ENCODE results near the gene SERPINB10.
"Not testable (repeated sequence)": the region's sequence is repeated elsewhere in the genome, so short reads cannot be mapped to it uniquely, and the experiment has no call there.

Gene SERPINB10

DNA sequence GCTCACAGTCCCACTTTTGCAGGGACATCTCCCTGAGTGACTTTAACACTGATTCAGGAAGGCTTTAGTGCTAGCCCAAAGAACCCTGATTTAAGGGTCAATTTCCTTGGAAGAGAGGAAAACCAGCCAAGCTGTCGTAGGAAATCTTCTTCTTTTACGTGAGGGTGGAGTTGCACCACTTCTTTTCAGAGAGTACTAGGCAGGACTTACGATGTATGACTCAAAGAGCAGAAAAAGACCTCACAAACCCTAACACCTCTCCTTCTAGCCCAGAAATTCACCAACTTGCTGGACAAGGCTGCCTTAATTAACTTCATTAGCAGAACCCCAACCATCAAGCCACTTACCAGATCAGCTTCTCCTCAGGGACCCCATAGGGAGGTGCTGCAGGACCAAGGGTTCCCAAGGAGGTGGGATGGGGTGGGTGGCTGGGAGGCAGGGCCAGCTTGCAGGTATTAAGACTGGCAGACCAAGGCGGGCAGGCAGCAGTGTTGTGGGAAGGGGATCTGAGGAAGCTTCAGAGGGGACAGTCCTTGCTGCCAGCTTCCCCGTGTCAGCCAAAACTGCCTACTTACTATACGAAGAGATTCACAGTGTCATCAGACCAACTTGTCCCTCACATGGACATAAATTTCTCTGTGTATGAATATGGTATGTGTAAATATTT is 13.5 kb upstream of the SERPINB10 start:
- no peak for DNase-seq

GRCh38 chr18:63895190-63895589 is 12.6 kb upstream of the SERPINB10 start:
- no peak for DNase-seq

DNA sequence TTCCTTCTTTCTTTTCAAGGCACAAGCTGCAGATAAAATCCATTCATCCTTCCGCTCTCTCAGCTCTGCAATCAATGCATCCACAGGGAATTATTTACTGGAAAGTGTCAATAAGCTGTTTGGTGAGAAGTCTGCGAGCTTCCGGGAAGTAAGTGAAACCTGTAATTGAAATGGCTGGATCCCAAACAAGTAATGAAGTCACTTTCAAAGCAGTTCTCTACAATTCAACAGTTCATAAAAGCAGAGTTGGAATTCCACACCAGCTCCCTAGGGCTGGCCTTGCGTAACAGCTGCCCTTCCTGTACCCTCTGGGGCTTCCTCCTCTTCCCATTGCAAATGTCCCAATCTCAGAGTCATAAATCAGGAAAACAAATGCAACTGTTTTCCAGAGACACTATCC is 10.7 kb upstream of the SERPINB10 start:
- DNase-seq, result no peak

DNA sequence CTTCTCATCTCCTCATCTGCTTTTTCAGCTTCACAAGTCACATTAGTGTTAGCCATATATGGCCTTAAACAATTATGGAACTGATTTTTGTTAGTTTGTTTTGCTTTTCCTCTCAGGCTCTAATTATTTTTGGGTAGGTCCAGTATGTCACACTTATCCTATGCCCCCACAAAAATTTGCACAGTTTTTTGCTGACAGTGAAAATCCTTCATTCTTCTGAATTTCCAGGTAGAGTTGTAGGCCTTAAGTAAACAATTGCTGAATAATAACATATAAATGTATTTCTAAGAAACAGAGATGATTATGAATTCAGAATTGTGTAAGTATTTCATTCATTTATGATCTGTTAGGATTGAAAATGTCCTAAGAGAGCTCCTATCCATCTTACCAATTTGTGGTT is 8.6 kb upstream of the SERPINB10 start:
- no peak for DNase-seq

DNA sequence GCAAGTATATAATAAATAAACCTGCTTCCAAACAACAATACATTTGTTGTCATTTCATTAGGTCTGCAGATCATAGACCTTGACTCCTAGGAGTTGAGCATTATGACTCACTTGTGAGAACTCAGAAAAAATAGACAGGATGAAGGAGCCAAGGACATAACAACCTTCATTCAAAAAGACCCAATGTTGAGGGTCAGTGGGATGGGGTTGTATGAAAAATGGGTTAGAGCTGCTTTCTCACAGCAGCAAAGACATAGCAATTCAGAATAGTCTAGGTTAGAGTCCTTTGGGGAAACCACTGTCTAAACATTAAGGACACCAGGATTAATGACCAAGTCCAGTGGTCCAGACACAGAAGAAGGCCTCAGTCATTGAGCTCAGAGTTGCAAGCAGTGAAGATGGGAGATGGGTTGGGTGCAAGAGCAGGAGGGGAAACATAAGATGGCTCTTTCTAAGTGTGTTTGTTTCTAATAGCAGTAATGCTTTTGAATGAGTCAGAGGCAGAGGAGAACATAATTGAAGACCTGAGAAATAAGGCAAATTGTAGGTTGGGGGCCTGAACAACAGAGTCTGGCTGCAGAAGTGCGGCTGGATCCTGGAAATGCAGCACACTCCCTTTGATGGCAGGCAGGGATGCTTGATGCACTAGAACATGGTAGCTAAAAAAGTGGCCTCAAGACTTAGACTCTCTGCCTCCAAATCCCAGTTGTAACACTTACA is 3.7 kb upstream of the SERPINB10 start:
- no peak for DNase-seq

- DNase-seq, result no peak
These were observed 3.1 kb upstream of the SERPINB10 start for GRCh38 chr18:63904694-63905093.

GRCh38 chr18:63905361-63905760 is 2.4 kb upstream of the SERPINB10 start:
- no peak for DNase-seq

DNA sequence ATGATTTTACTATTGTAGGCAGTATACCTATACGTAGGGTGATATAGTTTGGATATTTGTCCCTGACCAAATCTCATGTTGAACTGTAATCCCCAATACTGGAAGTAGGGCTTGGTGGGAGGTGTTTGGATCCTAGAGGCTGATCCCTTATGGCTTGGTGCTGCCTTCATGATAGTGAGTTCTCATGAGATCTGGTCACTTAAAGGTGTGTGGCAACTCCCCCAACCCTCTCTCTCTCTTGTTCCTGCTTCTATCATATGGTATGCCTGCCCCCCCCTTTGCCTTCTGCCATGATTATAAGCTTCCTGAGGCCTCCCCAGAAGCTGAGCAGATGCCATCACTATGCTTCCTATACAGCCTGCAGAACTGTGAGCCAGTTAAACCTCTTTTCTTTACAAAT is 1.7 kb upstream of the SERPINB10 start:
- DNase-seq, result no peak

GRCh38 chr18:63908858-63909257 is 1.1 kb downstream of the SERPINB10 start:
- no peak for DNase-seq

DNA sequence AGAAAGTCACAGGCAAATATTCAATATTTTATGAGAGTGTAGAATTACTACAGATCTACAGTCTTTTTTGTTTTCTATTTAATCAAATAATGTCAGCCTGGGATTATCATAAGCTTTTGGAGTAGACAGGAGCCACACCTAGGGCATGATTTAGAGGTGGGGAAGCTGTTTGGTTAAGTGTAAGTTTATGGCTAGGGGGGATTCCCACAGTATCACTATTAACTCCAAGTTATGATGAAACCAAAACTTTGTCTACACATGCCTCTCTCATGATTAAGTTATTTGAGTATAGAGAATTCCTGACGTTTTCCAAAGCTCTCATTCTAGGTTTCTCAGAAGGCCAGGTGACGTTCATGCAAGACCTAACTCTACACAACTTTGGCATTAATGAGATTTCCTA is 2.1 kb downstream of the SERPINB10 start:
- no peak for DNase-seq

GRCh38 chr18:63917817-63918216 is 10.1 kb downstream of the SERPINB10 start:
- DNase-seq, result no peak

GRCh38 chr18:63922049-63922448 is 14.3 kb downstream of the SERPINB10 start:
- DNase-seq, result no peak

GRCh38 chr18:63924551-63924950 is 16.8 kb downstream of the SERPINB10 start:
- DNase-seq, result no peak

DNA sequence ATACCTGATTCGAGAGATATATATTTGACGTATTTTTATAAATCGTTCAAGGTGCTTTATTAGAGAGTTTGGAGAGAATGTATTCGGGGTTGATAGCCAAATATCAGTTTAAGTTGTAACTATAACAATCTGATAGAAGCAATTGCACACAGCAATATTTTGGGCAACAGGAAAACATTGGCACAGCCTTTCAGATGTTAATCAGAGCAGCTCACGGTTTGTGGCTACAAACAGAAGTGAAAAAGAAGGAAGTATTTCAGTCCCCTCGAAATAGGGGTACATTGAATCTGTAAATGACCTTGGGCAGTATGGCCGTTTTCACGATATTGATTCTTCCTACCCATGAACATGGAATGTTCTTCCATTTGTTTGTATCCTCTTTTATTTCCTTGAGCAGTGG is 20.6 kb downstream of the SERPINB10 start:
- no peak for DNase-seq

DNA sequence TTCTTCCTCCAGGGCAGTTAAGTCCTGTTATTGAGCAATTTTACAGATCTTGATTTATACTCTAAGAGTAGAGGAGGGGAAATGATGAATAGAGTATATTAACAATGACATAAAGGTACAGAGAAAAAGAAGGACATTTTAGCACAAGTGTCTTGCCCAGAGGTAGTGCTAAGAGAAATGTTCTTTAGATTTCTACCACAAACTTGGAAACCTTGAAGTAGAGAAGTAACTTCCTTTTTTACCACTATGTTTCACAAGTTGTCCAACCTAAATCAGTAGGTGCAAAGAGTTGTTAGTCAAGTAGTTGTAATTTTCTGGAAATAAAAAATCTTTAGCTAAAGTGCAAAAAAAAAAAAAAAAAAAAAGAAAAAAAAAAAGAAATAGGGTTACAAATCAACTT is 21.6 kb downstream of the SERPINB10 start:
- DNase-seq, result not testable (repeated sequence)

DNA sequence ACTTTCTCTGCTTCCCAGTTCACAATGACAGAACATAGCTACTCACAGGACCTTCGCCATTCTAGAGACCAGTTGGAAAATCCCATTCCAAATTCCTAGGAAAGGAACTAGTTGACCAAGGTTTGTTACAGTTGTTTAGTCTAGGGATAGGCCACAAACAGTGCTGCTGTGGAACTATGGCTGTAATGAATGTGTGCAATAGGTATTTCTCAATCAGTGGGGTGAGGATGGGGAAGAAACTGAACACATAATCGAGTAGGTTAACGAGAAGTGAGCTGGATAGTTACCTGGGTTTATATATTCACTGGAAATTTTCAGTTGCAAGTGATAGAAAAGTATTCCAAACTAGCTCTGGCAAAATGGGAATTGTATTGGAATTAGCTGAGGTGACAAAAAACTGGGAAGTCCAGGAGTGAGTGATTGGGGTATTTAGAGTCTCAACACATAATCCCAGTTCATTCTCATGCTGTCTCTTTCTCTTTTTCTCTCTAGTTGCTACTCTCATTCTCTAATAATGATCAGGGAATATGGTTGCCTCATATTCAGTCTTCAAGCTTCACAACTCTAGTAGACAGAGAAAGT is 23.1 kb downstream of the SERPINB10 start:
- DNase-seq, result no peak

DNA sequence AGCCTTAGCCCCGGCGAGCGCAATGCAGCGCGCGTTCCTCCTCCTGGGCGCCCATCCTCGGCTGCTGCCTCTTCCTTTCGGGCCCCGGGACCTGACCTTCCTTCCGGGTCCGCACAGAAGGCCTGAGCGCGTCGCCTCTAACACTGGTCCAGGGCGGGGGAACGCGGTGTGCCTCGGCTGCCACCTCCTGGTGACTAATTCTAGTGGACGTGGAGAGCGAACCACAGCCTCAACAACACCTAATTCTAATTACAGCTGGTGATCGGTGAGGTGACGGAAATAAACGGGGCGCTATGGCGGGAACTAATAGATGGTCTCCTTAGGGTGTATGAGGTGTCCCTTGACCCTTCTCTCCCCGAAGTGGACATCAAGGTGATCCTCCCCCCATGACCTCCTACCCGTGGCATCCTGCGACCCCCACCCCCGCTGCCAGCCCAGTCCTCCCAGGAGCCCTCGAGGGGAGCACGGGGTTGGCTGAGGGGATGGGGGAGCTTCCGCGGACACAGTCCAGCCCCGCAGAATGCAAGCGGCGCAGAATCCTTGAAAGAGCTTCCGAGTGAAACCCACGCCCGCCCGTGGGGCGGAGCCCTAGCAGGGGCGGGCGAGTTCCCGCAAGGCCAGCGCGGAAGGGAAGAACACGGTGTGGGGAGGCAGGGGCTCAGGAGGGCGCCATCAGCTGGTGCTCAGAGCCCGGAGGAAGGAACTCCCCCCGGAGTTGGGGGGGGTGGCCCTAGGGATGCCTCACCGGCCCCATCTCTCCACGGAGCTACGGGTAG is 28.6 kb downstream of the SERPINB10 start:
- no peak for DNase-seq

GRCh38 chr18:63936932-63937393 is 29.2 kb downstream of the SERPINB10 start:
- no peak for DNase-seq

- no peak for DNase-seq
These were observed 32.2 kb downstream of the SERPINB10 start for GRCh38 chr18:63940008-63940407.

DNA sequence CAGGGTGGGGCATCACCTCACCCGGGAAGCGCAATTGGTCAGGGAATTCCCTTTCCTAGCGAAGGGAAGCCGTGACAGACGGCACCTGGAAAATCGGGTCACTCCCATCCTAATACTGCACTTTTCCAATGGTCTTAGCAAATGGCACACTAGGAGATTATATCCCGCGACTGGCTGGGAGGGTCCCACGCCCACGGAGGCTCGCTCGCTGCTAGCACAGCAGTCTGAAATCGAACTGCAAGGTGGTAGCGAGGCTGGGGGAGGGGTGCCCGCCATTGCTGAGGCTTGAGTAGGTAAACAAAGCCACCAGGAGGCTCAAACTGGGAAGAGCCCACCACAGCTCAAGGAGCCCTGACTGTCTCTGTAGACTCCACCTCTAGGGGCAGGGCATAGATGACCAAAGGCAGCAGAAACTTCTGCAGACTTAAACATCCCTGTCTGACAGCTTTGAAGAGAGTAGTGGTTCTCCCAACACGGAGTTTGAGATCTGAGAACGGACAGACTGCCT is 32.8 kb downstream of the SERPINB10 start:
- DNase-seq, result not testable (repeated sequence)

DNA sequence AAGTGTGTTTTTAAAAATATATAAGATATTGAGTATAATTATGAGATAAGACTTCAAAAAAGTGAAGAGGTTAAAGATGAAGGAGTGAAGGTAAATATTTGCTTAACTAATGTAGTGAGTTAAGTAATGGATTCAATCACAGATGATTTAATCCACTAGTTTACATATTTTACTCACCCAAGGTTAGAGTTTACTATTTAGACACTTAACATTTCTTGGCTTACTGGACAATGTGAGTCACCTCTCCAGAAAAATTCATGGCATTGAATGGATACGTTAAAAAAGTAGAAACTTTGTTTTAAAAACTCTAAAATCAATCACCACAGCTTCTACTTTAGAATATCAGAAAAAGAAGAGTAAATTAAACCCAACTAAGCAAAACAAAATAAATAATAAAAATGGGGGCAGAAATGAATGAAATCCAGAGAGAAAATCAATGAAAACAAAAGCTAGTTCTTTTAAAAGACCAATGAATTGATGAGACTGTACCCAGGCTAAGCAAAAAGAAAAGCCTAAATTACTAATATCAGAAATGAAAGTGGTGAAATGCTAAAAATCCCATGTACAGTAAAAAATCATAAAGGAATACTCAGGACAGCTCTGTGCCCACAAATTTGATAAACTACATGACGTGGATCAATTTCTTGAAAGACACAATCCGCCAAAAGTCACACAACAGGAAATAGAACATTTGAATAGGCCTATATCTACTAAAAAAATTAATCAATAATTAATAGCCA is 39.5 kb downstream of the SERPINB10 start:
- no peak for DNase-seq

DNA sequence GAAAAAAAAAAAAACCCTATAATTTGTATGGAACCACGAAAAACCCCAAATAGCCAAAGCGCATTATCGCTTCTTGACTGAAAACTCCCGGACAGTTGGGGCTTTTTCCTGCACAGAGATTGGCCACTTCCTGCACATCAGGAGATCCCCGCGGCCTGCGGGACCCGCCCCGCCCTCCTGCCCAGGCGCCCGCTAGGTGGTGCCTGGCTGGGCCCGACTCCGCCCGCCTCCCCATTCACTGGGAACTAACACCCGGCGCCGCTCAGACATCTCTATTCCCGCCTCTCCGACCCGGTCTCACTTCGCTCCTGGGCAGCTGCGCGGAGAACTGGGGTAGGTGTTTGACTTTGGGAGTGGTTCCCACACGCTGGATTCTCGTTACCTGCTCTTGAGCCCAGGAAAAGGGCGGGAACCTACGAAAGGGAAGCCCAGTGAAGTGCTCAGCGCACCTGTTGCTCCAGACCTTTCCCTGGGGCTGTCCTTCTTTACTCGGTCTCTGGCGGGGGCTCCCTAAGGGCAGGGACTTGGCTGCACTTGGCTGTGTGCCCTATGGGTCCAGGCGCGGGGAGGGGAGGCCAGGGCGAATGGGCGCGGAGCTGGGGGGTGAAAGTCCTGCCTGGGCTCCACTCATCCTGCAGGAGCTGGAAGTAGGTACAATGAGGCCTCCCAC is 41.4 kb downstream of the SERPINB10 start, which contains the start of gene HMSD:
Gene HMSD (plus strand): TSS at position 234 of the 670 bp plus-strand sequence. CDS start 4,155 bp downstream, outside the sequence.
- DNase-seq, result no peak
